Right atrium auricular region (tissue), 2 donors: ENCODE results near the gene HS6ST2. TPM values are rescaled to one million over a fixed set of nuclear protein-coding genes. Genes with fewer than 3 reads are reported as not detected.

ENCODE experiments used
- DNase-seq: peaks from one replicate; pipeline ENCODE4 v3.0.0-alpha.2; 2019; ENCODE audit warnings: low spot score
- H3K27ac ChIP-seq, 2 donors: fragments of 200-600 bp; sonication (generic); 1 replicate in 1 of 2; 2 replicates in 1 of 2; pipeline ENCODE4 v1.5.1; 2016 to 2019
- H3K27me3 ChIP-seq, 2 donors: fragments of 200-600 bp; sonication (generic); one replicate each; pipeline versions ENCODE4 v1.5.1 to v1.6.0; 2017 to 2019
- H3K36me3 ChIP-seq: fragments of 200-600 bp; sonication (generic); one replicate; pipeline ENCODE4 v1.5.1; 2016
- H3K4me1 ChIP-seq, 2 donors: fragments of 200-600 bp; sonication (generic); one replicate each; pipeline versions ENCODE4 v1.5.1 to v1.6.0; 2017 to 2019
- H3K4me3 ChIP-seq, 2 donors: fragments of 200-600 bp; sonication (generic); 1 replicate in 1 of 2; 2 replicates in 1 of 2; pipeline ENCODE4 v1.5.1; 2017 to 2019; ENCODE audit warnings: mild to moderate bottlenecking in 1 of 2, moderate library complexity in 1 of 2
- H3K9me3 ChIP-seq, 2 donors: fragments of 200-600 bp; sonication (generic); one replicate each; pipeline ENCODE4 v1.5.1; 2019
- CTCF ChIP-seq, 2 donors: fragments of 200-600 bp; sonication (generic); IDR thresholded peaks; one replicate each; pipeline ENCODE4 v1.5.1; 2019; ENCODE audit warnings: antibody characterized with exemption in 2 of 2
- total RNA-seq, 2 donors: library from RNA; depleted of rRNA; stranded (reverse); fragments of >200 nt; gene quantifications; one replicate each; pipeline ENCODE4 v1.1.0, GENCODE V29; 2016

The HS6ST2 gene
- total RNA-seq, 2 donors from 2014 or later, result 0.26 to 0.39 TPM

GRCh38 chrX:132833373-132833772 lies 125.1 kb downstream of the HS6ST2 start:
- Histone ChIP-seq H3K27ac (no peak overlapping the region), H3K9me3 (no peaks in the 10 kb centered on the region), H3K36me3 (no peaks in the 10 kb centered on the region), H3K4me1 (no peaks in the 10 kb centered on the region), H3K4me3 (no peak overlapping the region), H3K27me3 (no peaks in the 10 kb centered on the region)
- no peak for TF ChIP-seq CTCF (IDR thresholded peaks at IDR 0.05)
- DNase-seq, result no peak

GRCh38 chrX:132831336-132831973 lies 127.0 kb downstream of the HS6ST2 start:
- TF ChIP-seq CTCF (IDR thresholded peaks at IDR 0.05), result no peak
- no peaks in the 10 kb centered on the region for H3K36me3 ChIP-seq
- DNase-seq, result no peak
- no peak overlapping the region for H3K4me3 ChIP-seq
- H3K27ac ChIP-seq, result no peak overlapping the region
- no peaks in the 10 kb centered on the region for H3K27me3 ChIP-seq
- no peaks in the 10 kb centered on the region for H3K4me1 ChIP-seq
- no peaks in the 10 kb centered on the region for H3K9me3 ChIP-seq

DNA sequence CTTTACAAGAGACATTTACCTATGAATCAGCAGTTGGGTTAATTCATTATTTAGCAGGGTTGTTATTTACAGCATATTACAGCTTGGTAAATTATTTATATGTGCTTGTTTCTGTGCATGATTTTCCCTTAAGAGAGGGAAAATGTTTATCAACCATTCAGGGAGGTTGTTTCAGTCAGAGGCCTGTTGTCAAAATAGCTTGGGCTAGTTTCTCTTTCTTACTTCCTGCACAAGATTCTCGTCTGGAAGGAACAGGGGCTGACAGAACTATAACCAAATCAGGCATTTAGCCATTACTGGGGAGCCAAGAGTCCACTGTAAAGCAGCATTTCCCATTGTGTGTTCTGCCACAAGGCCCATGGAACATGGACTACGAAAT lies 135.8 kb downstream of the HS6ST2 start:
- Histone ChIP-seq H3K9me3 (no peaks in the 10 kb centered on the region), H3K36me3 (no peaks in the 10 kb centered on the region), H3K27ac (no peak overlapping the region), H3K27me3 (no peaks in the 10 kb centered on the region), H3K4me3 (no peak overlapping the region), H3K4me1 (no peaks in the 10 kb centered on the region)
- TF ChIP-seq CTCF (IDR thresholded peaks at IDR 0.05), result no peak
- DNase-seq, result no peak

- TF ChIP-seq CTCF (IDR thresholded peaks at IDR 0.05), result no peak
- no peak overlapping the region for H3K27ac ChIP-seq
- no peak overlapping the region for H3K4me3 ChIP-seq
- DNase-seq, result no peak
- no peaks in the 10 kb centered on the region for H3K27me3 ChIP-seq
- H3K36me3 ChIP-seq, result no peaks in the 10 kb centered on the region
- no peaks in the 10 kb centered on the region for H3K4me1 ChIP-seq
- no peaks in the 10 kb centered on the region for H3K9me3 ChIP-seq
These were observed 136.3 kb downstream of the HS6ST2 start for GRCh38 chrX:132821974-132822633.

- H3K9me3 ChIP-seq, result no peaks in the 10 kb centered on the region
- no peak for DNase-seq
- H3K27ac ChIP-seq, result no peak overlapping the region
- H3K36me3 ChIP-seq, result no peaks in the 10 kb centered on the region
- no peak overlapping the region for H3K4me3 ChIP-seq
- H3K4me1 ChIP-seq, result no peaks in the 10 kb centered on the region
- no peaks in the 10 kb centered on the region for H3K27me3 ChIP-seq
- no peak for TF ChIP-seq CTCF (IDR thresholded peaks at IDR 0.05)
These were observed 137.8 kb downstream of the HS6ST2 start for GRCh38 chrX:132820675-132821074.
